Stimulated activated CD8-positive, alpha-beta memory T cell treated with anti-CD3 and anti-CD28 coated beads, Interleukin-12 subunit alpha, Interleukin-12 subunit beta, amount 100 ng/mL, for 1 hour (primary cell): Measurements from ENCODE around the gene TXNDC8.
"Not testable (repeated sequence)": the region's sequence is repeated elsewhere in the genome, so short reads cannot be mapped to it uniquely, and the experiment has no call there.

Experiments
- DNase-seq: peaks from one replicate; pipeline ENCODE4 v3.0.0-alpha.2; 2020; ENCODE audit warnings: low read depth

The TXNDC8 gene

GRCh38 chr9:110337727-110338126 lies at the start of gene TXNDC8:
Gene TXNDC8, minus strand, starts transcription at chr9:110337863.
- no peak for DNase-seq

GRCh38 chr9:110383491-110383890 lies 45.8 kb upstream of the TXNDC8 start:
- DNase-seq: no peak

GRCh38 chr9:110382731-110383130 lies 45.1 kb upstream of the TXNDC8 start:
- no peak for DNase-seq

- no peak for DNase-seq
Measured at GRCh38 chr9:110371411-110372007, 33.8 kb upstream of the TXNDC8 start.

- no peak for DNase-seq
Measured at GRCh38 chr9:110370315-110370714, 32.7 kb upstream of the TXNDC8 start.

GRCh38 chr9:110364451-110364850 lies 26.8 kb upstream of the TXNDC8 start:
- DNase-seq: no peak

GRCh38 chr9:110358992-110359391 lies 21.3 kb upstream of the TXNDC8 start:
- DNase-seq: not testable (repeated sequence)

GRCh38 chr9:110357505-110357904 lies 19.8 kb upstream of the TXNDC8 start:
- no peak for DNase-seq

GRCh38 chr9:110356639-110357395 lies 19.2 kb upstream of the TXNDC8 start:
- DNase-seq: no peak

- no peak for DNase-seq
Measured at GRCh38 chr9:110355911-110356310, 18.2 kb upstream of the TXNDC8 start.

GRCh38 chr9:110351009-110351467 lies 13.4 kb upstream of the TXNDC8 start:
- no peak for DNase-seq

GRCh38 chr9:110346325-110346724 lies 8.7 kb upstream of the TXNDC8 start:
- DNase-seq: no peak

- no peak for DNase-seq
Measured at GRCh38 chr9:110344821-110345220, 7.2 kb upstream of the TXNDC8 start.

GRCh38 chr9:110343551-110343950 lies 5.9 kb upstream of the TXNDC8 start:
- DNase-seq: no peak

GRCh38 chr9:110340306-110340705 lies 2.6 kb upstream of the TXNDC8 start:
- no peak for DNase-seq

GRCh38 chr9:110338143-110338542 lies 480 bp upstream of the TXNDC8 start:
- DNase-seq: no peak

GRCh38 chr9:110336363-110336762 lies 1.3 kb downstream of the TXNDC8 start:
- DNase-seq: no peak

GRCh38 chr9:110334871-110335270 lies 2.8 kb downstream of the TXNDC8 start:
- no peak for DNase-seq

GRCh38 chr9:110334183-110334582 lies 3.5 kb downstream of the TXNDC8 start:
- no peak for DNase-seq

GRCh38 chr9:110332766-110333165 lies 4.9 kb downstream of the TXNDC8 start:
- DNase-seq: no peak

GRCh38 chr9:110330484-110331105 lies 7.1 kb downstream of the TXNDC8 start:
- DNase-seq: no peak

GRCh38 chr9:110329639-110330230 lies 7.9 kb downstream of the TXNDC8 start:
- DNase-seq: no peak

- DNase-seq: no peak
Measured at GRCh38 chr9:110328763-110329162, 8.9 kb downstream of the TXNDC8 start.
